ENCODE data around the gene TRIM44.
"Not testable (repeated sequence)": the region's sequence is repeated elsewhere in the genome, so short reads cannot be mapped to it uniquely, and the experiment has no call there.

Gene TRIM44

DNA sequence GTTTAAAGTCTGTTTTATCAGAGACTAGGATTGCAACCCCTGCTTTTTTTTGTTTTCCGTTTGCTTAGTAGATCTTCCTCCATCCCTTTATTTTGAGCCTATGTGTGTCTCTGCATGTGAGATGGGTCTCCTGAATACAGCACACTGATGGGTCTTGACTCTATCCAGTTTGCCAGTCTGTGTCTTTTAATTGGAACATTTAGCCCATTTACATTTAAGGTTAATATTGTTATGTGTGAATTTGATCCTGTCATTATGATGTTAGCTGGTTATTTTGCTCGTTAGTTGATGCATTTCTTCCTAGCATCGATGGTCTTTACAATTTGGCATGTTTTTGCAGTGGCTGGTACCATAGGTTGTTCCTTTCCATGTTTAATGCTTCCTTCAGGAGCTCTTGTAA, 114.7 kb downstream of the TRIM44 start:
- H2AFZ ChIP-seq (ENCODE audit: insufficient read depth, low read length, poor library complexity); H3K9me3 ChIP-seq (ENCODE audit: insufficient read depth, low read depth, low read length); H3K36me3 ChIP-seq (ENCODE audit: control insufficient read depth in 1 of 2, insufficient read depth in 2 of 2, low read length in 2 of 2); H2AK5ac ChIP-seq (ENCODE audit: low read length); H3K4me2 ChIP-seq (ENCODE audit: low read length); H3K79me2 ChIP-seq (ENCODE audit: control insufficient read depth, insufficient read depth, low read length, poor library complexity); H3K4me3 ChIP-seq (ENCODE audit: low read depth, low read length); H2BK120ac ChIP-seq (ENCODE audit: insufficient read depth, low read length, poor library complexity); H3K4me1 ChIP-seq (ENCODE audit: control insufficient read depth in 1 of 2, insufficient read depth in 2 of 2, low read length in 2 of 2); H2BK5ac ChIP-seq (ENCODE audit: low read depth, low read length, poor library complexity); H3K4ac ChIP-seq (ENCODE audit: low read depth, low read length); H3K14ac ChIP-seq (ENCODE audit: low read length); H3K27ac ChIP-seq (ENCODE audit: low read depth, low read length); H3K9ac ChIP-seq (ENCODE audit: low read length); H3K23ac ChIP-seq (ENCODE audit: low read length); H3K79me1 ChIP-seq (ENCODE audit: low read length); H4K8ac ChIP-seq (ENCODE audit: low read depth, low read length); H4K91ac ChIP-seq (ENCODE audit: low read depth, low read length); H2BK12ac ChIP-seq (ENCODE audit: low read length); H3K18ac ChIP-seq (ENCODE audit: low read length); H4K12ac ChIP-seq (ENCODE audit: low read depth, low read length); DNase-seq; H3K27me3 ChIP-seq (ENCODE audit: insufficient read depth, low read length): not testable (repeated sequence)
- WGBS (ENCODE audit: extremely low coverage, insufficient coverage, insufficient read length), result no CpG with 5 or more reads among the region's 3 CpGs

- not testable (repeated sequence) for H3K14ac ChIP-seq (ENCODE audit: low read length); H3K9ac ChIP-seq (ENCODE audit: low read length); H3K27ac ChIP-seq (ENCODE audit: low read depth, low read length); H4K8ac ChIP-seq (ENCODE audit: low read depth, low read length); DNase-seq; H3K79me2 ChIP-seq (ENCODE audit: control insufficient read depth, insufficient read depth, low read length, poor library complexity); H3K9me3 ChIP-seq (ENCODE audit: insufficient read depth, low read depth, low read length); H2BK5ac ChIP-seq (ENCODE audit: low read depth, low read length, poor library complexity); H2BK12ac ChIP-seq (ENCODE audit: low read length); H3K4ac ChIP-seq (ENCODE audit: low read depth, low read length); H3K79me1 ChIP-seq (ENCODE audit: low read length); H3K23ac ChIP-seq (ENCODE audit: low read length); H3K4me2 ChIP-seq (ENCODE audit: low read length); H3K4me1 ChIP-seq (ENCODE audit: control insufficient read depth in 1 of 2, insufficient read depth in 2 of 2, low read length in 2 of 2); H3K4me3 ChIP-seq (ENCODE audit: low read depth, low read length); H4K91ac ChIP-seq (ENCODE audit: low read depth, low read length); H3K36me3 ChIP-seq (ENCODE audit: control insufficient read depth in 1 of 2, insufficient read depth in 2 of 2, low read length in 2 of 2); H4K12ac ChIP-seq (ENCODE audit: low read depth, low read length); H3K27me3 ChIP-seq (ENCODE audit: insufficient read depth, low read length); H2BK120ac ChIP-seq (ENCODE audit: insufficient read depth, low read length, poor library complexity); H2AFZ ChIP-seq (ENCODE audit: insufficient read depth, low read length, poor library complexity); H2AK5ac ChIP-seq (ENCODE audit: low read length)
- no CpG with 5 or more reads among the region's 8 CpGs for WGBS (ENCODE audit: extremely low coverage, insufficient coverage, insufficient read length)
- peak overlapping the region; percentile 53 for H3K18ac ChIP-seq (ENCODE audit: low read length)
Observed at GRCh38 chr11:35778943-35779342, 116.4 kb downstream of the TRIM44 start.

DNA sequence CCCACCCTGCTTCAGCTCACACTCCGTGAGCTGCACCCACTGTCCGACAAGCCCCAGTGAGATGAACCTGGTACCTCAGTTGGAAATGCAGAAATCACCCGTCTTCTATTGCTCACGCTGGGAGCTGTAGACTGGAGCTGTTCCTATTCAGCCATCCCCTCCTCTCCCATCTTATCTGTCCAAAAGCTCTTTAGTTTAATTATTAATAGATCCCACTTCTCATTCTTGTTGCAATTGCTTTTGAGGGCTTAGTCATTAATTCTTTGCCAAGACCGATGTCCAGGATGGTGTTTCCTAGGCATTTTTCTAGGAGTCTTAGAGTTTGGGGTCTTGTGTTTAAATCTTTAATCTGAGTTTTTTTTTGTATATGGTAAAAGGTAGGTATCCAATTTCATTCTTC, 116.8 kb downstream of the TRIM44 start:
- H3K4me2 ChIP-seq (ENCODE audit: low read length), result no peak overlapping the region
- WGBS (ENCODE audit: extremely low coverage, insufficient coverage, insufficient read length), result no CpG with 5 or more reads among the region's 5 CpGs
- H3K79me1 ChIP-seq (ENCODE audit: low read length), result no peaks in the 10 kb centered on the region
- no peak overlapping the region for H3K9ac ChIP-seq (ENCODE audit: low read length)
- no peak overlapping the region for H2AK5ac ChIP-seq (ENCODE audit: low read length)
- no peaks in the 10 kb centered on the region for H3K27me3 ChIP-seq (ENCODE audit: insufficient read depth, low read length)
- H4K91ac ChIP-seq (ENCODE audit: low read depth, low read length), result no peak overlapping the region
- H2BK5ac ChIP-seq (ENCODE audit: low read depth, low read length, poor library complexity), result no peak overlapping the region
- H3K9me3 ChIP-seq (ENCODE audit: insufficient read depth, low read depth, low read length), result peaks cover 1% of the 10 kb centered on the region
- H3K4ac ChIP-seq (ENCODE audit: low read depth, low read length), result no peak overlapping the region
- no peaks in the 10 kb centered on the region for H3K36me3 ChIP-seq (ENCODE audit: control insufficient read depth in 1 of 2, insufficient read depth in 2 of 2, low read length in 2 of 2)
- no peak overlapping the region for H4K8ac ChIP-seq (ENCODE audit: low read depth, low read length)
- H4K12ac ChIP-seq (ENCODE audit: low read depth, low read length), result no peak overlapping the region
- H2AFZ ChIP-seq (ENCODE audit: insufficient read depth, low read length, poor library complexity), result no peak overlapping the region
- no peak overlapping the region for H3K27ac ChIP-seq (ENCODE audit: low read depth, low read length)
- no peak overlapping the region for H3K23ac ChIP-seq (ENCODE audit: low read length)
- H3K79me2 ChIP-seq (ENCODE audit: control insufficient read depth, insufficient read depth, low read length, poor library complexity), result no peaks in the 10 kb centered on the region
- H3K14ac ChIP-seq (ENCODE audit: low read length), result no peak overlapping the region
- no peak overlapping the region for H3K4me3 ChIP-seq (ENCODE audit: low read depth, low read length)
- peak overlapping the region; percentile 53 for H3K18ac ChIP-seq (ENCODE audit: low read length)
- no peak for DNase-seq
- H2BK120ac ChIP-seq (ENCODE audit: insufficient read depth, low read length, poor library complexity), result no peak overlapping the region
- no peak overlapping the region for H2BK12ac ChIP-seq (ENCODE audit: low read length)
- H3K4me1 ChIP-seq (ENCODE audit: control insufficient read depth in 1 of 2, insufficient read depth in 2 of 2, low read length in 2 of 2), result no peaks in the 10 kb centered on the region

- Histone ChIP-seq H2AFZ (ENCODE audit: insufficient read depth, low read length, poor library complexity) (no peak overlapping the region), H2BK120ac (ENCODE audit: insufficient read depth, low read length, poor library complexity) (no peak overlapping the region), H3K9me3 (ENCODE audit: insufficient read depth, low read depth, low read length) (peaks cover 1% of the 10 kb centered on the region), H4K12ac (ENCODE audit: low read depth, low read length) (no peak overlapping the region), H3K27me3 (ENCODE audit: insufficient read depth, low read length) (no peaks in the 10 kb centered on the region), H3K18ac (ENCODE audit: low read length) (no peak overlapping the region), H3K4me3 (ENCODE audit: low read depth, low read length) (no peak overlapping the region), H3K79me1 (ENCODE audit: low read length) (no peaks in the 10 kb centered on the region), H3K36me3 (ENCODE audit: control insufficient read depth in 1 of 2, insufficient read depth in 2 of 2, low read length in 2 of 2) (no peaks in the 10 kb centered on the region), H3K9ac (ENCODE audit: low read length) (no peak overlapping the region), H2BK12ac (ENCODE audit: low read length) (no peak overlapping the region), H2AK5ac (ENCODE audit: low read length) (no peak overlapping the region), H2BK5ac (ENCODE audit: low read depth, low read length, poor library complexity) (no peak overlapping the region), H4K8ac (ENCODE audit: low read depth, low read length) (no peak overlapping the region), H4K91ac (ENCODE audit: low read depth, low read length) (no peak overlapping the region), H3K4me1 (ENCODE audit: control insufficient read depth in 1 of 2, insufficient read depth in 2 of 2, low read length in 2 of 2) (peaks cover 4 to 6% of the 10 kb centered on the region in 2 experiments), H3K27ac (ENCODE audit: low read depth, low read length) (no peak overlapping the region), H3K23ac (ENCODE audit: low read length) (no peak overlapping the region), H3K79me2 (ENCODE audit: control insufficient read depth, insufficient read depth, low read length, poor library complexity) (no peaks in the 10 kb centered on the region), H3K14ac (ENCODE audit: low read length) (no peak overlapping the region), H3K4me2 (ENCODE audit: low read length) (no peak overlapping the region), H3K4ac (ENCODE audit: low read depth, low read length) (no peak overlapping the region)
- no peak for DNase-seq
- no CpG with 5 or more reads among the region's 7 CpGs for WGBS (ENCODE audit: extremely low coverage, insufficient coverage, insufficient read length)
Observed at GRCh38 chr11:35780951-35781860, 118.6 kb downstream of the TRIM44 start.
